ENCODE measurements around the gene DDX41.
A peak's percentile ranks its signal among the peaks of the same experiment; 100 is the strongest.
"Not testable (repeated sequence)": the region's sequence is repeated elsewhere in the genome, so short reads cannot be mapped to it uniquely, and the experiment has no call there.

Gene DDX41

DNA sequence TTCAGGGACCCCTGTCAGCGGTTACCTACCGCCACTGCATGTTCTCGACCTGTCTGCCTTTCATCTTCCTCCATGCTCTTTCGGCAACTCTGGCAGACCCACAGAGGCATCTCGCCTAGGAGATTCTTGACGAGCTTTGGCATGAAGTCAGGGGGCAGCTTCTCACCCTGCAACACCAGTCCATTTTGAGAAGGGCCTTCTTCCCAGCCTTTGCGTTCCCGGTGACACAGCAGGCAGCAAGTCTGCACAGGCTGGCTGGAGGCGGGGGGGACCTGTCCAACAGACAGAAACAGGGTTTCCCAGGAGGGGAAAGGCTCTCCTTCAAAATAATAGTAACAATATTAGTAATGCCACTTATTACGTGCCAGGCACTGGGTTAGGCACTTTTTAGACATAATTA is 22.1 kb upstream of the DDX41 start:
- H3K4me3 ChIP-seq (ENCODE audit: low read depth, low read length), result no peak overlapping the region
- TF ChIP-seq, protein P1, sequence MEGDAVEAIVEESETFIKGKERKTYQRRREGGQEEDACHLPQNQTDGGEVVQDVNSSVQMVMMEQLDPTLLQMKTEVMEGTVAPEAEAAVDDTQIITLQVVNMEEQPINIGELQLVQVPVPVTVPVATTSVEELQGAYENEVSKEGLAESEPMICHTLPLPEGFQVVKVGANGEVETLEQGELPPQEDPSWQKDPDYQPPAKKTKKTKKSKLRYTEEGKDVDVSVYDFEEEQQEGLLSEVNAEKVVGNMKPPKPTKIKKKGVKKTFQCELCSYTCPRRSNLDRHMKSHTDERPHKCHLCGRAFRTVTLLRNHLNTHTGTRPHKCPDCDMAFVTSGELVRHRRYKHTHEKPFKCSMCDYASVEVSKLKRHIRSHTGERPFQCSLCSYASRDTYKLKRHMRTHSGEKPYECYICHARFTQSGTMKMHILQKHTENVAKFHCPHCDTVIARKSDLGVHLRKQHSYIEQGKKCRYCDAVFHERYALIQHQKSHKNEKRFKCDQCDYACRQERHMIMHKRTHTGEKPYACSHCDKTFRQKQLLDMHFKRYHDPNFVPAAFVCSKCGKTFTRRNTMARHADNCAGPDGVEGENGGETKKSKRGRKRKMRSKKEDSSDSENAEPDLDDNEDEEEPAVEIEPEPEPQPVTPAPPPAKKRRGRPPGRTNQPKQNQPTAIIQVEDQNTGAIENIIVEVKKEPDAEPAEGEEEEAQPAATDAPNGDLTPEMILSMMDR (IDR thresholded peaks at IDR 0.05; ENCODE audit: low read depth, low read length, missing control alignments), result no peak
- no peak for DNase-seq (ENCODE audit: low read depth)
- in situ Hi-C loops (cut with HindIII; ENCODE audit: low sequenced_read_pairs), result no loop called here

DNA sequence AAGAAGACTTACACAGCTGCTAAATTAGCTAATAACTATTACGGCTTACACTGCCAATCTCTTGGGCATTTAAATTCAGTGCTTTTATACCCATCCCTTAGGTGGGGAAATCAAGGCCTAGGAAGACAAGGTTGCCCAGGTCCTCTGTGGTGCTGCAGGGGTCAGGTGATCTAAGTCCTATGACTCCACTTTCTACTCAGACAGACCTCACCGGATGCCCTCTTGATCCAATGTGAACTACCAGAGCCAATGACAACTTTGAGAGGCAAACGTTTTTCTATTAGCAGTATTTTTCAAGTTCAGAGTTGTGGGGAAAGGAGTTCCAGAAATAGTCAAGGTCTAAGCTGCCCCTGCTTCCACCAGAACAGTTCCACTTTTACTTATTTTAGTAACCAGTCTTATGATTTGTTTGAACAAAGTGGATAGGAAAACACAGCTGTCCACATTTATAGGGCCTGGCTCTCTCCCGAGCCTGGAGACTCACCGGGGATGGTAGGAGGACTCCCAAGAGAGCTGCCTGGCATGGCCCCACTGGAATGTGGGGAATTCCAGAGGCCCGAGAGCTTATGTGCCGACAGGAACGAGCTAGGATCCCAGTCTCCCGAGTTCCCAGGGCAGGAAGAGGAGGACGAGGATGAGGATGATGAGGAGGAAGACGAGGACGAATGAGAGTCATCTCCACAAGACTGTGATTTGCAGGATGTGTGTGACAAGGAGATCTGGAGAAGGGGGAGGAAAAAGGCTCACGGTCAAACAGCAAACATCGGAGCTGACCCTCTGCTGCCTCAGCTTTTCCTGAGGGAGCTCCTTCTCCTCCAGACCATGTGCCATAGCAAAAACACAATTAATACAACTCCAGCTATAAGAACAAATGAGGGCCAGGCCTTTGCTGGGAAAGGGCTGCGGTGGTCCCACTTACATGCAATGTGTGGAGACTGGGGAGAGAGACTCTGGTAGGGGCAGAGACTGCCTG is 20.9 kb upstream of the DDX41 start:
- TF ChIP-seq, protein P1 (IDR thresholded peaks at IDR 0.05; ENCODE audit: low read depth, low read length, missing control alignments), result no peak
- DNase-seq (ENCODE audit: low read depth), result peak; percentile 11
- in situ Hi-C loops (cut with HindIII; ENCODE audit: low sequenced_read_pairs), result no loop called here
- no peak overlapping the region for H3K4me3 ChIP-seq (ENCODE audit: low read depth, low read length)

DNA sequence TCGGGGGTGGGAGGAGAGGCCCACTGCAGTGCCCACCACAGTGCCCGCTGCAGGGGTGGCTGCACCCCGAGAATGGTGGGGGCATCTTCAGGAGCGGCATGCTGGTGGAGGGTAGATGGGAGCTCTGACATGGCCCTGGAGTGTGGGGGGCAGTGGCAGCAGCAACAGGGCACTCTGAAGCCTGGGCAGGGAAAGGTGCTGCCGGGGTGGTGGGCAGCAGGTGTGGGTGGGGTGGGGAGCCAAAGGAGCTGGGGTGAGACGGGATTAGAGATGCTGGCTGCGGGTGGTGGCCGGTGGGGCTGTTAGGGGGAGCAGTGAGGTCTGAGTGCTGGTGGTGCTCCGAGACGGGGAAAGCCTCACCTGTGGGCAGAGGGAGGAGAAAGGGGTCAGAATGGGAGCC is 19.6 kb upstream of the DDX41 start:
- no peak for DNase-seq (ENCODE audit: low read depth)
- in situ Hi-C loops (cut with HindIII; ENCODE audit: low sequenced_read_pairs), result no loop called here
- H3K4me3 ChIP-seq (ENCODE audit: low read depth, low read length), result no peak overlapping the region
- TF ChIP-seq, protein P1 (IDR thresholded peaks at IDR 0.05; ENCODE audit: low read depth, low read length, missing control alignments), result no peak

DNA sequence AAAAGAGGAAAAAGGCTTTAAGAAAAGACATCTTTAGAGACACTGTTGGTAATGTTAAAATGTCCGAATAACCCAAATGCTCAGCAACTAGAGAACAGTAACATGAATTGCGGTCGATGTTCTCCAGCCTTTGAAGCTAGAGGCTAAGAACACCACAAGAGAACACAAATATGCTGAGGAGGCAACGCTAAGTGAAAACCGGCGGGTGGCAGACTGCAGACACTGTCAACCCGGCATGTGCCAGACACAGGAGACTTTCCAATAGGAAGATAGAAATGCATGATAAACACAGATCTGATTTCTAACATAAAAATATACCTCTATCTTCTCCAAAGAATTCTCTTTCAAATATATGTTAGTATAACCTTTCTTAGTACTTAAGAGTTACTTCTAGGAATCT is 18.4 kb upstream of the DDX41 start:
- DNase-seq (ENCODE audit: low read depth), result no peak
- H3K4me3 ChIP-seq (ENCODE audit: low read depth, low read length), result no peak overlapping the region
- in situ Hi-C loops (cut with HindIII; ENCODE audit: low sequenced_read_pairs), result no loop called here
- TF ChIP-seq, protein P1 (IDR thresholded peaks at IDR 0.05; ENCODE audit: low read depth, low read length, missing control alignments), result no peak

DNA sequence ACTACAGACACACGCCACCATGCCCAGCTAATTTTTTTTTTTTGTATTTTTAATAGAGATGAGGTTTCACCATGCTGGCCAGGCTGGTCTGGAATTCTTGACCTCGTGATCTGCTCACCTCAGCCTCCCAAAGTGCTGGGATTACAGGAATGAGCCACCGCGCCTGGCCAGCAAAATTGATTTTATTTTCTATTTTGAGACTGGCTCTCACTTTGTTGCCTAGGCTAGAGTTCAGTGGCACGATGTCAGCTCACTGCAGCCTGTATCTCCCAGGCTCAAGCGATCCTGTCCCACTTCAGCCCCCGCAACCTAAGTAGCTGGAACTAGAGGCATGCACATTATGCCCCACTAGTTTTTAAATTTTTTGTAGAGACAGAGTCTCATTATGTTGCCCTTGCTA is 17.7 kb upstream of the DDX41 start:
- H3K4me3 ChIP-seq (ENCODE audit: low read depth, low read length); in situ Hi-C loops (cut with HindIII; ENCODE audit: low sequenced_read_pairs); DNase-seq (ENCODE audit: low read depth): not testable (repeated sequence)

DNA sequence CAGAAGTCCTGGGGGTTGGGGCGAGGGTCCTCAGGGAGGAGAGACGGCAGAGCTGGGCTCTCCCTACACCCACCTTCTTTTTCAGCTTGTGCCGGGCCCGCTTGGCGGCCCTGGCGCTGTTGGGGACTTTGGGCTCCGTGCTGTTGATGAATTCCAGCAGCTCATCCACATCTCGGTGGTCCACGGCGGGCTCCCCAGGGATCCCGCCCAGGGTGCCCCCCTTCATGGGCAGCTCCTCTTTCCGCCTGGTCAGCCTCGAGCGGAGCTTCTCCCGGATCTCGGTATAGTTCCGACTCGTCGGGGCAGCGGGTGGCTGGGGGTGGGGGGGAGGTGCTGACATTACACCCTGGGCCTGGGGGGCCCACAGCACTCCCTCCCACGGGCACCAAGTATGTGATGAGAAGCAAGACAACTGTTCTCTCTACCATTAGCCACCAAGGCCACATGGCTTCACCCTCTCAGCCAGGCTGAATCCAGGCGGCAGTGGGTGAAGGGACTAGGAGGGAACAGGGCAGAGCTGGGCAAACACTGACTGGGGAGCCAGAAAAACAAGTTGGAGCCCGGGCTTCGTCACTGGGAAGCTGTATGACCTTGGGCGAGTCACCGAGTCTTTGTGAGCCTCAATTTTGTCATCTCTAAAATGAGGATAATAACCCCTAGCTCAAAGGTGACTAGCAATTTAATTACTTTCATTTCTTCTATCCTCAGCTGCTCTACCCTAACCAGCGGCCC is 14.6 kb upstream of the DDX41 start:
- in situ Hi-C loops (cut with HindIII; ENCODE audit: low sequenced_read_pairs), result no loop called here
- no peak overlapping the region for H3K4me3 ChIP-seq (ENCODE audit: low read depth, low read length)

More for the DNA sequence above, 14.6 kb upstream of the DDX41 start:
- no peak for DNase-seq (ENCODE audit: low read depth)
- TF ChIP-seq, protein P1 (IDR thresholded peaks at IDR 0.05; ENCODE audit: low read depth, low read length, missing control alignments), result no peak

Measured in astrocyte of the cerebellum (primary cell).